Activated CD4-positive, alpha-beta T cell treated with anti-CD3 and anti-CD28 coated beads, Interleukin-2, Interleukin-6, amounts not matched to agents 100 ng/mL and 50 ng/mL, durations not matched to agents 16 hours and 8 hours (primary cell): Measurements from ENCODE around the gene SCFD2.
"Not testable (repeated sequence)": the region's sequence is repeated elsewhere in the genome, so short reads cannot be mapped to it uniquely, and the experiment has no call there.

Experiments used
- DNase-seq: peaks from one replicate; pipeline ENCODE4 v3.0.0-alpha.2; 2020

The SCFD2 gene

GRCh38 chr4:53236624-53237023 lies 129.2 kb downstream of the SCFD2 start:
- DNase-seq = not testable (repeated sequence)

GRCh38 chr4:53235547-53235946 lies 130.3 kb downstream of the SCFD2 start:
- DNase-seq = no peak

- no peak for DNase-seq
Measured at GRCh38 chr4:53234669-53235068, 131.2 kb downstream of the SCFD2 start.

GRCh38 chr4:53234111-53234510 lies 131.8 kb downstream of the SCFD2 start:
- DNase-seq = no peak

- DNase-seq = no peak
Measured at GRCh38 chr4:53233114-53233795, 132.6 kb downstream of the SCFD2 start.

GRCh38 chr4:53232371-53232770 lies 133.5 kb downstream of the SCFD2 start:
- no peak for DNase-seq

- no peak for DNase-seq
Measured at GRCh38 chr4:53228036-53228435, 137.8 kb downstream of the SCFD2 start.

- DNase-seq = no peak
Measured at GRCh38 chr4:53227451-53227850, 138.4 kb downstream of the SCFD2 start.

GRCh38 chr4:53221832-53222480 lies 143.9 kb downstream of the SCFD2 start:
- no peak for DNase-seq

- not testable (repeated sequence) for DNase-seq
Measured at GRCh38 chr4:53219148-53219547, 146.7 kb downstream of the SCFD2 start.

- no peak for DNase-seq
Measured at GRCh38 chr4:53208753-53209152, 157.1 kb downstream of the SCFD2 start.

- DNase-seq = peak; percentile 4
Measured at GRCh38 chr4:53205970-53206369, 159.9 kb downstream of the SCFD2 start.

- no peak for DNase-seq
Measured at GRCh38 chr4:53199356-53199755, 166.5 kb downstream of the SCFD2 start.

GRCh38 chr4:53197772-53198142 lies 168.1 kb downstream of the SCFD2 start:
- no peak for DNase-seq

- DNase-seq = peak; percentile 68
Measured at GRCh38 chr4:53196882-53197771, 168.7 kb downstream of the SCFD2 start.

- no peak for DNase-seq
Measured at GRCh38 chr4:53195815-53196661, 169.8 kb downstream of the SCFD2 start.

GRCh38 chr4:53194727-53195126 lies 171.1 kb downstream of the SCFD2 start:
- DNase-seq = no peak

- no peak for DNase-seq
Measured at GRCh38 chr4:53193111-53193510, 172.8 kb downstream of the SCFD2 start.

- DNase-seq = no peak
Measured at GRCh38 chr4:53192496-53192895, 173.4 kb downstream of the SCFD2 start.

GRCh38 chr4:53191997-53192396 lies 173.9 kb downstream of the SCFD2 start:
- DNase-seq = no peak

- no peak for DNase-seq
Measured at GRCh38 chr4:53189011-53189410, 176.8 kb downstream of the SCFD2 start.

- no peak for DNase-seq
Measured at GRCh38 chr4:53186714-53187358, 179.0 kb downstream of the SCFD2 start.
